GM10266 (cell line): Measurements from ENCODE around the gene NUDT17.
A peak's percentile ranks its signal among the peaks of the same experiment; 100 is the strongest.
"Not testable (repeated sequence)": the region's sequence is repeated elsewhere in the genome, so short reads cannot be mapped to it uniquely, and the experiment has no call there.

Experiments
- DNase-seq: peaks from one replicate; pipeline ENCODE4 v3.0.0; 2012; ENCODE audit errors: extremely low spot score
- TF ChIP-seq, protein P1 (sequence below): IDR thresholded peaks from 2 replicates; pipeline ENCODE4 v1.5.1; 2012; ENCODE audit warnings: mild to moderate bottlenecking, low read depth; ENCODE audit not compliant: control insufficient read depth, insufficient read depth; ENCODE audit errors: missing control alignments

The NUDT17 gene, protein sequence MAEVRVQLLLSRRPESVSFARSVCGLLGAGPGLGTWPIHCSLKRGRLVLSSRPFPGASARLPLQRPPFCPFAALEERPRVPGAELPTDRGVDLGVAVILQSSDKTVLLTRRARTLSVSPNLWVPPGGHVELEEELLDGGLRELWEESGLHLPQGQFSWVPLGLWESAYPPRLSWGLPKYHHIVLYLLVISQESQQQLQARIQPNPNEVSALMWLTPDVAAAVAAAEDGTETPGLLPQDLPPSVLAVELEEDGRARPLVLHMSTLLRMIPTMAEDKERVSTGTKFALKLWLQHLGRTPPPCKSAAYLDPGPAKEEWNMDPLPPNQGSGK

DNA sequence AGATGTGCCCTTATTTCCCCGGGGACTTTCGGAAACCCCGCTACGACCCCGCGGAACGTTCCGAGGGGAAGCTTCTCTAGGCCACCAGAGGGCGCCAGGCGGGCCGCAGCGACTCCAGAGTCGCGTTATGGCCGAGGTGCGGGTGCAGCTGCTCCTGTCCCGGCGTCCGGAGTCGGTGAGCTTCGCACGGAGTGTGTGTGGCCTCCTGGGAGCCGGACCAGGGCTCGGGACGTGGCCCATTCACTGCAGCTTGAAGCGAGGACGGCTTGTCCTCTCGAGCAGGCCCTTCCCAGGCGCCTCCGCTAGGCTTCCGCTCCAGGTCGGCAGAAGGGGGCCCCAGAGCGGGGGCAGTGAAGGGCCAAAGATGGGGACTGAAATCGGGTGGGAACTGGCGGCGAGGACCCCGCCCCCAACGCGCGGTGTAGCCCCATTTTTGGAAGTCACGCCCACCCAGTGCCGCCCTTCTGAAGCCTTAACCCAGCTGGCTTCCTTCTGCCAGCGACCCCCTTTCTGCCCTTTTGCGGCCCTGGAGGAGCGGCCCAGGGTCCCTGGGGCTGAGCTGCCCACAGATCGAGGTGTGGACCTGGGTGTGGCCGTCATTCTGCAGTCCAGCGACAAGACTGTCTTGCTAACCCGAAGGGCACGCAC, at the start of gene NUDT17:
Gene NUDT17, plus strand, starts transcription at position 117 of the 648 bp plus-strand sequence. Its CDS starts 11 bp downstream, at position 128.
- DNase-seq, result peak; percentile 80
- TF ChIP-seq, protein P1, sequence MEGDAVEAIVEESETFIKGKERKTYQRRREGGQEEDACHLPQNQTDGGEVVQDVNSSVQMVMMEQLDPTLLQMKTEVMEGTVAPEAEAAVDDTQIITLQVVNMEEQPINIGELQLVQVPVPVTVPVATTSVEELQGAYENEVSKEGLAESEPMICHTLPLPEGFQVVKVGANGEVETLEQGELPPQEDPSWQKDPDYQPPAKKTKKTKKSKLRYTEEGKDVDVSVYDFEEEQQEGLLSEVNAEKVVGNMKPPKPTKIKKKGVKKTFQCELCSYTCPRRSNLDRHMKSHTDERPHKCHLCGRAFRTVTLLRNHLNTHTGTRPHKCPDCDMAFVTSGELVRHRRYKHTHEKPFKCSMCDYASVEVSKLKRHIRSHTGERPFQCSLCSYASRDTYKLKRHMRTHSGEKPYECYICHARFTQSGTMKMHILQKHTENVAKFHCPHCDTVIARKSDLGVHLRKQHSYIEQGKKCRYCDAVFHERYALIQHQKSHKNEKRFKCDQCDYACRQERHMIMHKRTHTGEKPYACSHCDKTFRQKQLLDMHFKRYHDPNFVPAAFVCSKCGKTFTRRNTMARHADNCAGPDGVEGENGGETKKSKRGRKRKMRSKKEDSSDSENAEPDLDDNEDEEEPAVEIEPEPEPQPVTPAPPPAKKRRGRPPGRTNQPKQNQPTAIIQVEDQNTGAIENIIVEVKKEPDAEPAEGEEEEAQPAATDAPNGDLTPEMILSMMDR, result peak; percentile 86

DNA sequence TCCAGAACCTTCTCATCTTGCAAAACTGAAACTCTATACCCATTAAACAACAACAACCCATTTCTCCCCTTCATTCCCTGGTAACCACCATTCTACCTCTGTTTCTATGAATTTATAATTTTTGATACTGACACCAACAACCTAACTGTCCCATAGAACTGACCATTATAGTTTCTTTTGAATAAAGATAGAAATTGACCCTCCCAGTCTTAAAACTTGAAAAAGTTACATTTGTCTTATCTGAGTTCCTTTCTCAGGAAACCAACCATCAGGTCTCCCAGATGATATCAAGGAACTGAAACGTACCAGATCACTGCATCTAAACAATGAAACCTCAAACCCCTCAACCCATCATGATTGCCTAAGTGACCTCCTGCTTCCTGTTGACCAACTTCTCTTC, 48.7 kb upstream of the NUDT17 start:
- DNase-seq, result no peak
- TF ChIP-seq, protein P1, result no peak

DNA sequence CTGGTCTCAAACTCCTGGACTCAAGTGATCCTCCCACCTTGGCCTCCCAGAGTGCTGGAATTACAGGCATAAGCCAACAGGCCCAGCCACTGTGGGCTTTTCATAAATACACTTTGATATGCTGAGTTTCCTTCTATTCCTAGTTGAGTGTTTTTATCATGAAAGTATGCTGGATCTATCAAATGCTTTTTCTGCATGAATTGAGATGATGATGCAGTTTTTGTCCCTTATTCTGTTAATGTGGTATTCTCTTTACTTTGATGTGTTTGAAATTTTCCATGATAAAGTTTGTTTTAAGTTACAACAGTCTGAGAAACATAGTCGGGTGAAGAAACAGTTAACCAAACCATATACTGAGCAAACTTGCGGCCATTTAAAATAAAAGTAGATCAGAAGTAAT, 45.6 kb upstream of the NUDT17 start:
- DNase-seq, result no peak
- TF ChIP-seq, protein P1, result no peak

DNA sequence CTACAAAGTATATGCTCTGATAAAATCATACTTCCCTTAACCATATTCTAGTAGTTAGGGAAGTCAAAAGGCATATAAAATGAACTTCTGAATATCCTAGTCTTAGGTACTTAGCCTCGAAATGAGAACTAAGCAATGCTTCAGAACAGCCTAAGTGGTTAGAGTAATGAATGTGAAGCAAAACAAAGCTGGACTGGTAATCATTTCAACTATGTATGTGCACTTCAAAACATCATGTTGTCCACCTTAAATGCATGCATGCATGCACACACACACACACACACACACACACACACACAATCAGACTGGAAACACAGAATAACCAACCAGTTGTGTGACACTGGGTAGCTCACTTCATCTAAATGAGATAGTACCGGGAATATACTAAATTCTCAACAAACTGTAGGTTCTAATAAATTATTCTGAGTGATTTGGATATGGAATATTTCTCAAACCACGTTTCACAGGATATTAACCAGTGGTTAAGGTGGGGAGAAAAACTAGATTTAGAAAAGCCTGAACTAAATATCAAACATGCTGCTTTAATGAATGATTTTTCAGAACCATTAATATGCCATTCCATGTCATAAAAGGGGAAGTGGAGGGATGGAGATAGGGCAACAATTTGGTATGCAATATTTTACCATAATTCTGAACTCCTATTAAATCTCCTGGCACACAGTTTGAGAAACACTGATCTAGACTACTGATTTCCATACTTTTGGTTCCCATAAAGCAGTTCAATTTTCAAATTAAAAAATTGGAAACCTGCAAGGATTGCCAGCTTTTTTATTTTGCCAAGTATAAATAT, 41.0 kb upstream of the NUDT17 start:
- DNase-seq, result no peak
- TF ChIP-seq, protein P1, result no peak

DNA sequence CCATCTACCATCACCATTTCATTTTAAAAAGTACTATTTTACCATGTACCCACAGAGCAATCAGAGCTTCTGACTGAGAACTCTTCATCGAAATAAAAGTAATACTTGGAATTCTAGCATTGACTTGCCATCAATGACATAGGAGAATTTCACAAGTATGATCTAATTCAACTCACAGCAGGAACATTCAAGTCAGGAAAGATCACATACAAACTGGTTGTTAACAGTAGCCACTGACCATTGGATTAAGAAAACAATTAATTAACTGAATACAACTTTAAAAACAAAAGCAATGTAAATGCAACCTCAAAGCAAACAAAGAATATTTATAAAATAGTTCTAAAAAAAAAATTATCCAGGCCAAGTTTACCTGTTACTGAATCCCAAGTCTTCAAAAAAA, 40.4 kb upstream of the NUDT17 start:
- no peak for DNase-seq
- TF ChIP-seq, protein P1, result no peak

DNA sequence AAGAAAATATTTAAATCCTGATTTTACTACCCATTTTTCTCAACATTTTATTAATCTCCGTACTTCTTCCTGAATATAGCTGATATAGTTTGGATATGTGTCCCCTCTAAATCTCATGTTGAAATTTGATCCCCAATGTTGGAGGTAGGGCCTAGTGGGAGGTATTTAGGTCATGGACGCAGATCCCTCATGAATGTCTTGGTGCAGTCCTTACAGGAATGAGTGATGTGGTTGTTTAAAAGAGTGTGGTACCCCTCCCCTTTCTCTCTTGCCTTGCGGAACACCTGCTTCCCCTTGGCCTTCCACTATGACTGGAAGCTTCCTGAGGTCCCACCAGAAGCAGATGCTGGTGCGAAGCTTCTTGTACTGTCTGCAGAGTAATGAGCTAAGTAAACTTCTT, 39.0 kb upstream of the NUDT17 start:
- DNase-seq, result no peak
- TF ChIP-seq, protein P1, result no peak

DNA sequence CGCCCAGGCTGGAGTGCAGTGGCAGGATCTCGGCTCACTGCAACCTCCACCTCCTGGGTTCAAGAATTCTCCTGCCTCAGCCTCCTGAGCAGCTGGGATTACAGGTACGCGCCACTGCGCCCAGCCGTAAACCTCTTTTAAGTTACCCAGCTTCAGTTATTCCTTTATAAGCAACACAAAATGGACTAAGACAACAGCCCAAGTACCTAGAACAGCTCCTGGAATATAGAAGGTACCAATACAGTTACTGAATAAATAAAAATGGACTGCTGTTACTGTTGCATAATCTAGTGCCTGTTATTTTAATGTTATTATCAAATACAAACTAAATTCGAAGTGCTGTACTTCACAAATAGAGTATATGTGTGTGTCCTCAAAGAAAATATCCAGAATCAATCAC, 38.6 kb upstream of the NUDT17 start:
- no peak for DNase-seq
- TF ChIP-seq, protein P1, result no peak

DNA sequence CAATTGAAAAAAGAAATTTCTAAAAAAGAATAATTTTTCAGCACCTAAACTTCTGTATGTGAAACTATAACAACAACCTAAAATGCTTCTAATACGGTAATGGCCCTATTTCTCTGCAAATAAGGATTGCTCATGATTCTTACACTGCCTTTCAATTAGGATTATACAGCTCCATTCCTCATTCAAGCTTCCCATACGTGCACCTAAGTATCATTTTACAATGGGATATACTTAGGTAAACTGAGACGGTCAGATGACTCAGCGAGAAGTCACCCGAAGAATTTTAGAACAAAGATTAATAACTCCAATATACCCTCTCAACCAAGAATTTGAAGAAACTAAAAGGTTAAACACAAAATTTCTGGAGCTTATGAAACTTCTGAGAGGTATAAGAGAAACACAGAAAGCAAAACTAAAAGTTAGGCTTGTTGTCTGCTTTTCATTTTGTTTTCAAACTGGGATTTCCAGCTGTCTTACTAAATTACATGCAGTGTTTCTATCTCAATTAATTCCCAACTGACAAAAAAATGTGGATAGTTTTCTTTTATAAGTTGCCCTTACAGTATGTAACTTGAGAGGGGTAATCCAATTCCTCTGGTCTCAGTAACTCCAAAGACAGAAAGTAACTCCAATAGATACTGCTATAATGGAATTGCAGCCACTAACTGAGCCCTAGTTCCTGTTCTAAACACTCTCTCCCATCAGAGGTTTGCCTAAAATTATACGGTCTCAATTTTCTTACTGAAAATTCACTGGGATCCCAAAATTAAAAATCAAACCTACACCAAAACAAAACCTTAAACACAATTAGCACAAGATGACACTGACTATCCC, 32.2 kb upstream of the NUDT17 start:
- DNase-seq, result not testable (repeated sequence)

DNA sequence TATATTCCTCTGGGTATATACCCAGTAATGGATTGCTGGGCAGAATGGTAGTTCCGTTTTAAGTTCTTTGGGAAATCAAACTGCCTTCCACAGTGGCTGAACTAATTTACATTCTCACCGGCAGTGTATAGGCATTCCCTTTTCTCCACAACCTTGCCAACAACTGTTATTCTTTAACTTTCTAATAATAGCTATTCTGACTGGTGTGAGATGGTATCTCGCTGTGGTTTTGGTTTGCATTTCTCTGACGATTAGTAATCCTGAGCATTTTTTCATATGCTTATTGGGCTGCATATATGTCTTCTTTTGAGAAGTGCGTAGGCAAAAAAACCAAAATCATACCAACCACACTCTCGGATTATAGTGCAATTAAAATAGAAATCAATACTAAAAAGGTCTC, 27.3 kb upstream of the NUDT17 start:
- DNase-seq, result not testable (repeated sequence)

DNA sequence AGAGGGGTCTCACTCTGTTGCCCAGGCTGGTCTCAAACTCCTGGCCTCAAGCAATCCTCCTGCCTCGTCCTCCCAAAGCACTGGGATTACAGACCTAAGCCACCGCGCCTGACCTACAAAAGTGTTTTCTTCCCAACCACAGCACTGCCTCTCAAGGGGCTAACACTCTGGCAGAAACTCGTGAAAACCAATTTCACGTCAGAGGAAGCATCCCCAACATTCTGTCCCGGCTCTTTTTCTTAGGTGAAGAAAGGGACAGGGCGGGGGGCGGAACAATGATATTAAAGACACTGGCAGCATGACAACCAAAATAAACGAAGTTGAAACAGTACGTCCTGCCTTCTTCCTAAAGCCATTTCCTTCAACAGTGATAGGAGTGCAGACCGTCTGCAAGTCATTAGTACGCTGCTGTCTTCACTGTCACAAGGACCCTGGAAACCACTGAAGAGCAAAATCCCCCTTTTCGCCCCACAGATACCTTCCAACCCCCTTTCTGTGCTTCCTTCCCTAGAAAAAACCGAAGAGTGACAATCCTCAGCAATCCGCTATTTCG, 22.6 kb upstream of the NUDT17 start:
- not testable (repeated sequence) for DNase-seq
